T-helper 2 cell treated with Interferon-gamma antibody and Interleukin-4, amounts not matched to agents 100 ng/mL and 5 ng/mL, for 36 hours (primary cell): Measurements from ENCODE around the gene WDR20. TPM values are rescaled to one million over a fixed set of nuclear protein-coding genes. Genes with fewer than 3 reads are reported as not detected.

ENCODE experiments used
- intact Hi-C: fragments of 100-400 bp; cut with micrococcal nuclease; formaldehyde crosslinking; loops from one replicate; pipeline ENCODE4 v1.15.1; 2023
- total RNA-seq: library from RNA; stranded (reverse); gene quantifications from 2 replicates; pipeline ENCODE4 v1.2.3, GENCODE V29; 2022

WDR20 gene
- total RNA-seq, 1 donor from 2014 or later: 36.0 TPM

DNA sequence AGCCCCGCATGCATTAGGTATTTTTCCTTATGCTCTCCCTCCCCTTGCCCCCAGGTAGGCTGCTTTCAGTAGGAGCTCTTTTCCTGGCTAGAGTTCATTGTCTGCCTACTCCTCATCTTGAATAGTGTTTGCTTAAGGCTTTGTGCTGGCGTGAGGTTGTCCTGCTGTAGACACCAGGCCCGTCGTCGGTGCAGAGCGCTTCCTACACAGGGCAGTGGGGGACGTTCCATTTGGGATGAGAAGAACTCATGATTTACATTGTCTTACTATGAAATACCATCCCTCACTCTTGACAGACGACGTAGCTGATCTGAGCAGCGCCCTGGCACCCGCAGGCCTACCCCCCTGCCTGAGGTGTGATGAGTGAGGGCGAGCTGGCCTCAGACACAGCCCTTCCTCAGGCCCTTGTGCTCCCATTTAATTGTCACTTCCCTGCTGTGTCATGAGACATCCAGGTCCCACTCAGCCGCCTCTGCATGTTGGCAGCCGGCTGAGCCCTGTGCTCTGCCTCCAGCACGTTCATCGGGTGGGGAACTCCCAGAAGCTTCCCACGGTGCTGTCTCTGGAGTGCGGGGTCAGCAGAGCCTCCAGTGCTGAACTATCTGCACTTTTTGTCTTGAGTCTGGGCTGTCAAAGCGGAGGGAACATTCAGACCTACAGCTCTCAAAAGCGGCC lies 76.0 kb downstream of the WDR20 start:
- intact Hi-C loops: no loop called here

DNA sequence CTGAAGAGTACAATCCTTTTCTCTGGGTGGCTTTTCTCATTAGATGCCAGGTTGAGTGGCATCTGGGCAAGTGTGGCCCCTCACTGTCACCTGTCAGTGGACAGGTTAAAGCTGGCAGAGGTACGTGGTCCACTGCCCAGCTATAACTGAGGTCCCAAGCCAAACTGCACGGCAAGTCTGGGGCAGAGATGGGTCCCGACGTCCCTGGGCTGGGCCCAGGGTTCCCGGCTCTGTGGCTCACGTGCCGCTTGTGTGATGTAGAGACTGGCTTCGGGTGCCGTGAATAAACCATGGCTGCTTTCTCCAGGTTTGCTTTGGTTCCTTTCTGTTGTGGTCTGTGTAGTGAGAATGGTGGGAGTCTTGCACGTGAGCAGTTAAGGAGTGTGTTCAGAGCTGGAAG lies 77.7 kb downstream of the WDR20 start:
- intact Hi-C loops: no loop called here

DNA sequence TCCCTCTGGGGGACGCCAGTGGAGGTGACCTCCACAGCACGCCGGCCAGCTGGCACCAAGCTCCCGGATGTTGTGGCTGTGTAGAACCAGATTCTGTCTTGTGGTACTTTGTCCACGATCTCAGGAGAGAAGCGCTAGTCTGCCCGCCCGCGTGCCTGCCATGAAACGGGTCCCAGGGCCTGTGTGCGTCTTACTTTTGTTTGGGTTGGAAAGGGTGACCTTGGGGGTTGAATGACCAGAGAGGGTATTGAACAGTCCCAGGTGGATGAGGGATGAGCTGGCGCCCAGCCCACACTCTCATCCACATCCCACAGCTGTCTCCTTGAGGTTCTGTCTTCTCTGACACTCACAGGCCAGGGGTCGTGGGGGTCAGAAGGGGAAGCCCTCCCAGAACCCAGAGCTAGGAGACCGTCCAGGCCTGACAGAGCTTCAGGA lies 78.3 kb downstream of the WDR20 start:
- intact Hi-C loops: no loop called here

DNA sequence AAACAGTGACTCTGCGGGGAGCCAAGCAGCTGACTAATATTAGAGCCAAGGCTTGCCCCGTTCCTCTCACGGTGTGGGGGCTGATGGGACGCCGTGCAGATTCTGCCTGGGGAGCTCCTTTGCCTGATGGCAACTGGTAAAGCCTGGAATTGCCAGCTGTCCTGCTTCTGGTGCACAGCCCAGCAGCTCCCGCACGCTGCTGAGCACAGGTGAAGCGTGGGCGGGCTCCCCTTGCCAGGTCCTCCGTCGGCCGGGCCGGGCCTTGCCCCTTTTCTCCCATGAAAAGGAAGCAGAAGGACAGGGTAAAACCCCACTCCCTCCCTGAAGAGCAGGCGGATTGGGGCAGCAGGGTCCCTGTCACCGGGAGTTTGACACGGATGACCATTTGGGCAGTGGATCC lies 79.0 kb downstream of the WDR20 start:
- intact Hi-C loops: no loop called here

DNA sequence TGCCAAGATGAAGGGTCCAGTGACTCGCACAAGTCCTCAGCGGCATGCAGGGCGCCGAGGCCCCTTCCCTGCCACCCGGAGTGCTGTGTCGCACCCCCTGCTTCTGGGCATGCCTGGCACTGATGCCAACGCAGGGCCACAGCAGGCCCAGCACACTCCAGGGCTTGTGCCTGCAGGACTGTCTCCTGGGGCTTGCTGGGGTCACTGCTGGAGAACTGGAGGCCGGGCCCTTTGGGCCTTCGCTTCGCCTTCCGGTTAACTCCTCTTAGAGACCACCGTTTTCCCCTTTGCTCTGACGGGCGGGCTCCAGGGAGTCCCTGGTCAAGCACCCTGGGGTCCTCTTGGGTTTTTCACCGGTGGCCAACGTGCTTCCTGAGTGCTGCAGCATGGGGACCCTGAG lies 79.6 kb downstream of the WDR20 start:
- intact Hi-C loops: no loop called here

DNA sequence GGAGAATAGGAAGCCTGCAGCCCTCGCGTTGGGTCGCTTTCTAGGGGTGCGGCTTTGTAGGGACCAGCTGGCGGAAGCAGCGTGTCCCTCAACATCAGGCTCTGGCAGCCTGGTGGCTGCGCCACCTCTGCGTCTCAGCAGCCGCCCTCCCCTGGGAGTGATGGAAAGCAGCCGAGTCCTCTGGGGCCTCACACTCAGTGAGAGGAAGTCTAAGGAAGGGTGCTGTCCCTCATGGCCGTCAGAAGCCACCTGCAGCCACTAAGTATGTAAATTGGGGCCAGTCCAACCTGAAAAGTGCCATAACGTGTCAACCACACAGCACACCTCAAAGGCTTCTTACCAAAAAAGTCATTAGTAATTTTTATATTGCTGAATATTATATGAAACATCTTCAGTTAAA lies 80.3 kb downstream of the WDR20 start:
- intact Hi-C loops: no loop called here

DNA sequence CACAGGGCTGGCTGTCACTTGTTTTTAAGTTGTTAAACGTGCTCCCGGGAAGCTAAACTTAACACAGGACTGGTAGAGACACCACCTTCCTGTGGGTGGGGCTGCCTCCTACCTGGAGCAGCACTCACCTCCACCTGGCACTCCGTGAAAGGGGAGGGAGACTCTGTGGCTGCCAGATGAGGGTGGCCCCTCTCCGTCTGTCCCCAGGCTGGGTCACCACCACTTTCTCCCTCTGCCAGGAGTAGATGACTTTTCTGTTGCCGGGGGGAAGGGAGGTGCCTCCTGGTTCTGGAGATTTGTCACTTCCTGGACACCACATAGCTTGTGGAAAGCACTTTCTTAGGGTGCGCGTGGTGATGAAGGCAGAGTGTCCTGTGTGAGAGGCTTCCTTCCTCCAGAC lies 81.3 kb downstream of the WDR20 start:
- intact Hi-C loops: no loop called here

DNA sequence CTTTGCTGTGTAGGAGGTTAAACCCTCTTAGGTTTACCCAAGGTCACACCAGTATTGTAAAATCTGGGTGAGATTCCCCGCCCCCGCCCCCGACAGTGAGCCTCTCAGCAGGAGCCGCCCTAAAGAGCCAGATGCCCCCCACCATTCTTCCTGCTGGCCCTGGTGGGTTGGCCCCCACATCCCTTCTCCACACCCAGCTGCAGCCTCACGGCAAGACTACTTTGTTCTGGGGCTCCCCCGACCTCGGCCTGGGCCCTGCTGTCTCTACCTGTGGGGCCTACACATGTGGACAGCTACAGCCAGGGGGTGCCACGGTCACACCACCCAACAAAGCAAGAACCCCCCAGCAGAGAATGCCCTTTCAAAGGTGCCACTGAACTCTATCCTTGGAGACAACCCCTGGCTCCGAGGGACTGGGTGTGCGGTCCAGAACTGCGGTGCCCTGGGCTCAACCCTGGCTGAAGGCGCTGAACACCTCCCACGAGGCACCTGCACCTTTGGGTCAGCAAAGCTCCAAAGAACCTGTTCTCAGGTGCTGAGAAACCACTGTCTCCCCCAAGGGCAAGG lies 82.4 kb downstream of the WDR20 start:
- intact Hi-C loops: no loop called here

DNA sequence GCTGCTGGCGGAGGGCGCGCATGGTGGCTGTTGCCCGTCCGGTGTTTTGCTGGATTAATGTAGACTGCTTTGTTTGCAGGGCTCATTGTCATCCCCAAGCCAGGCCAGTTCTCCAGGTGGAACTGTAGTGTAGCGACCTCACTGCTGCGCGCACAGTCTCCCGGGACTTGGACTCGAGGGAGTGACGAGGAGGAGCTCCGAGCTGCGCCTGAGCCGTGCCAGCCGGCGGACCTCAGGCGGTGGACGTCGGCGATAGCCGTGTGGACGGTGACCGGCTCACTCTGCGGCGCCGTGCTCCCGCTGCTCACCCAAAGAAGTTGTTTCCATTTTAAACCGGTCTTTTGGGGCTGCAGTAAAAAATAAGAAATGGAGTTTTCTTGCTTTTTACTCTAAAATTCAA lies 83.1 kb downstream of the WDR20 start:
- intact Hi-C loops: no loop called here

DNA sequence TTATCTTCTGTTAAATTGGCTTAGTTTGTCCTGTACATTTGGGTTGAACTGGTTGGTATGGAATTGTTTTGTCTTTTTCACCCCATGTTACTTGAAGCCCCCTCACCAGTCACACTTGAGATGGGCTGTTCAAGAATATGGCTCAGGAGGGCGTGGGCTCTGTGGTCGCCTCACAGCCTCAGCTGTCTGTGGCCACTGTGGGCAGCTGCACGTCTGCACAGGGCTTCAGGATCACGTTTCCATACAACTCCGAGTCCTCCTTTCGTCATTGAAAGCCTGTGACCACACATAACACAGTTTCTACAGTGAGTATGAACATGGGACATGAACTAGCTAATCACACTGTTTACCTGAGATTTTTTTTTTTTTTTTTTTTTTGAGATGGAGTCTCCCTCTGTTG lies 84.0 kb downstream of the WDR20 start:
- intact Hi-C loops: no loop called here

DNA sequence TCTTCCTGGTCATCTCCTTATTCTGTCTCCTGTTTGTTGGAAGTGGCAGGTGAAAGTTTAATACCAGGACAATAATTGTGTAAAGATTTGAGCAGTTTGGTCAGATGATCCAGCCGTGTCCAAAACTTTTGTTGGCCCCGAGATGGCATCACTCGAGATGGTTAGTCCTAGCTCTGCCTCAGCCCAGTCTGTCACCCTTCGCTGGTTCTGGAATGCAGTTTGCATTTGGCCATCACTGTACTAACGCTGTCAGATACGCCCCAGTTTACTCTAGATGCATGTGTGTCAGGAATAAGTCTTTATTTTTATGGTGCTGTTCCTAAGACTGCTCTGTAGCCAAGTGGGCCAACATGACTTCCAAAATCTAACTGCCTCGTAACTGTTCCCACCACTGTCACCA lies 85.7 kb downstream of the WDR20 start:
- intact Hi-C loops: no loop called here

DNA sequence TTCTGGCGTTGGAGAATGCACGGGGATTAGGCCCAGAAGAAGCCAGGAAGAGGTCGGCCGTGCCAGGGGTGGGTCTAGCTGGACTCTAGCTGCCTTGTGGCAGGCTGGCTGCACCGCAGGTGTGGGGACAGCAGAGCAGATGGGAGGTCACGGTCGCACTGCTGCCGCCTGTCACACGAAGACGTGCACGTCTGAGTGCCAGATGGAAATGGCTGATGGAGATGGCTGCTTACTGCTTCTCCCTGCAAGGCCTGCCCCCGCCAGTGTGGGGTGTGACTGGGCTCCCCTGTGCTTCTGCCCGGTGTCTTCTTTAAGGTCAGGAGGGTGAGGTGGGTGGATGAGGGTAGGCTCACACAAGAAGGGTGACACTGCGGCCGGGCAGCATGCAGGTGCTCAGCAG lies 86.2 kb downstream of the WDR20 start:
- intact Hi-C loops: no loop called here

DNA sequence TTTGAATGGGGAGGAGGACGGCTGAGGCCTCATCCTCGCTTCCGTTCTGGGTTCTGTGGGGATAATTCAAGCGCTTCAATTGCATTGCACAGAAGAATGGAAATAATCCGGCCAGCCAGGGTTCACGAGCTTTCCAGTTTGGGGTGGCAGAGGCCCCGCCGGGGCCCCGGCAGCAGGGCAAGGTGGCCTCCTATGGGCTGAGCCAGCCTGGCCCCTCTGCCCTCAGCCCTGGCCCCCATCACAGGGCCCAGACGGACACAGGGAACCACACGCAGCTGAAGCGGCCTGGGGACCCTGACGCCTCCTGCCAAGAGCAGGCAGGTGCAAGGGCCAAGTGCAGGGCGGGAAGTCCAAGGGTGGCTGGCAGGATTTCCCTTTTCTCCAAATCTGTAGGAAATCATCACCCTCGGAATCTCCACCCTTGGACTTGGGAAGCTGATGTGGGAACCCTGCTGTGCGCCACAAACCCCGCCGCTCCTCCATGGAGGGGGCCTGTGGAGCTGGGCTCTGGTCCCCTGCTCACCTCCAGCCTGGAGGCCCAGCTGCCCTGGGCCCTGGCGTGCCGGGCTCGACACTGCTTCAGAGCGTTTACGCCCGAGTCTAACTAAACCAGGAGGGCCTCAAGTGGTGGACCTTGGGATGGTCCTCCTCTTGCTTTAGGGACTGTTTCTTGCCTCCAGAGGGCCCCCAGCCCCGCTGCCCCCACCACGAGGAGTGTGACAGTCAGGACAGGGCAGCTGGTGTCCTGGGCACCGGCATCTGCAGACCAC lies 86.8 kb downstream of the WDR20 start:
- intact Hi-C loops: no loop called here

DNA sequence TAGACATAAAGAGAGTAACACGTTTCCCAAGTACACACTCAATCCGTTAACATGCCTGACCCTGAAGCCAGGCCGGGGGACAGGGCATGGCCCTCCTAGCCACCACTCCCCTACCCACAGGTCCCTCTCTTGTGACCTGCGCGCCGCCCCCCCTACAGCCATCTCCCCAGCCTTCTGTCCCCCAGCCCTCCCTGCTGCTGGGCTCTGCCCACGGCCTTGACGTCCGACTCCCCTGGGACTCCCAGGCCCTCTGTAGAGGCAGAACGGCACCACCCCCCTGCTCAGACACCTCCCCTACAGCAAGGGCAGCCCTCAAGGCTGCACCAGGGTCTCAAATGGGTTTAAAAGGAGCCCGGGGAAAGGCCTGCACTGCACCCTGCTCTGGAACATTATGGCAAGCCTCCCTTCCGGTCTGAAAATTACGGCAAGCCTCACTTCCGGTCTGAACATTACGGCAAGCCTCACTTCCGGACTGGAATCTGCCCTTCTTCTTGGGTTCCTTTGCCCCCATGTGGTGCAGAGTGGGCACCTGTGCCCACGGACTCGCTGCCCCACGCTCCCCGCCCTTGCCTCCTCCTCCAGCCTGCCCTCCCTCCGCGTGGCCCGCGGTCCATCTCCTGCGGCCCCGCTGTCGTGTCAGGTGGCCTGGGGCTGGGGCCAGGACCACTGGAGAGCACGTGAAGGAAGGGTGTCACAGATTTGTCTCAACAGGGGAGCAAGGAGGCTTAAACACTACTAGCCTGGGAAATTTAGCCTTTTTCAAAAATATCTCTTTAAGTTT lies 87.7 kb downstream of the WDR20 start:
- intact Hi-C loops: no loop called here

DNA sequence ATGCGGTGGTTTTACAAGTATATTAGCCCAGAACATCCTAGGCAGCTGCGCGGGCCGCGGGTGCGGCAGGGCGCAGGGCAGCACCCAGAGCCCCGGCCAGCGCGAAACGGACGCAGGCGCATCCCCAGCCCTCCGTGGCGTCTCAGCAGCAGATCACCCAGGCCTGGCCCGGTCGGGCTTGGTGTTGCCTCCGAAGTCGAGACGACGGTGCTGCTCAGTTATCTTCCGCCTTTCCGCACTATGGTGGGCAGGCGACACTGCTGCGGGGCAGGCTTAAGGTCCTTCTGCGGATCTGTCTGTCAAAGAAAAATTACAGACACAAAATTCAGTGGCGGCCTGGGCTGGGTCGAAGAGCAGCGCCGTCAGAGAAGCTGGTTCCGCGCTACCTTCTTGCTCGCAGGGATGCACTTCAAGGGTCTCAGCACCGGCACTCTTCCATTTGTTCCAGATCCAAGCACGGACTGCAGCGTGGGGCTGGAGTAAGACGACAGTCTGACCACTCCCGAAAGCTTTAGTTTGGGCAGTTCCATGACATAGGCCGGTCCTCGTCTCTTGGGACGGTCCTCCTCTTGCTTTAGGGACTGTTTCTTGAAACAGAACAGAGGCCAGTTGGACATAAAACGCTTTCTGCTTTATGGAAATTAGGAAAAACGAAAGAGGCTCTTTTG lies 89.5 kb downstream of the WDR20 start:
- intact Hi-C loops: no loop called here

DNA sequence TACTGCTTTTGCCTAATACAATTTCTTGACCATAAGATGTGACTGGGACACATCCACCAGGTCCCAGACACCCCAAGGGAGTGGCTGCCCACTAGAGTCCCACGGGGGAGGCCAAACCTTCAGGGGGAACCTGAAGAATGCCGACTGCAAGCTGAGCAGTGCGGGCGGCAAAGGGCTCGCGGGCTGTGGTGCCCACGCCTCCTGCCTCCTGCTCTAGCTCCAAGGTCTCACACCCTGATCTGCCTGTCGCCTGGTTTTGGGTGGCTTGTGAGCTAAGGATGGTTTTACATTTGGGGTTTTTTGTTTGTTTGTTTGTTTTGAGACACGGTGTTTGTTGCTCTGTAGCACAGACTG lies 90.0 kb downstream of the WDR20 start:
- intact Hi-C loops: no loop called here

DNA sequence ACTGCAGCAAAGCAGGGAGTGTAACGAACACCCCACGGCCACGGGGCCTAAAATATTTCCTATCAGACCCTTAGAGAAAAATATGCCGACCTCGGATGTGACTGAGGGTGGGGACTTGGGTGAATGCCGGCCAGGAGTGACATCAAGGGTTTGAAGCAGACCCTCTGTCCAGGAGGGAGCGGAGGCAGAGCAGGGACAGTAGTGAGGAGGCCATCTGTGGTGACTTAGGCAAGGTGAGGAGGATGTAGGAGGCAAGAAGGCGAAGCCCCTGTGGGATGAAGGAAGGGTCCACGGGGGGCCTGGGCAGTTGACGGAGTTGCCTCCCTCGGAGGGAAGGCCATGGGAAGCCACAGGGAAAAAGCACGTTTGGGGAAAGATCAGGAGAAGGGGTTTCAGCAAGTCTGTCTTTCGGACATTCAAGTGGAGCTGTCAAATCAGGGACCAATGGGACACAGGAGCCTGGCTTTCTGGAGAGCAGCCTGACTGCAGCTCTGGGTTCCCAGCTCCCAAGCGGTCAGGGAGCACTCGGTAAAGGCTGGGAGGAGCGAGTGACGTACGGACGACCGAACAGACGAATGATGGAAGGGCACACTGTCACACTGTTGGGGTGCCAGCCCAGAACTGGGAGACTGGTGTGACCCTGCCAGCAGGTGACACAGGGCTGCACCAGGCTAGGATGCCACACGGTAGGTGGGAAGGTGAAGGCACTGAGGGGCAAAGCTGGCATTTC lies 90.9 kb downstream of the WDR20 start:
- intact Hi-C loops: no loop called here

DNA sequence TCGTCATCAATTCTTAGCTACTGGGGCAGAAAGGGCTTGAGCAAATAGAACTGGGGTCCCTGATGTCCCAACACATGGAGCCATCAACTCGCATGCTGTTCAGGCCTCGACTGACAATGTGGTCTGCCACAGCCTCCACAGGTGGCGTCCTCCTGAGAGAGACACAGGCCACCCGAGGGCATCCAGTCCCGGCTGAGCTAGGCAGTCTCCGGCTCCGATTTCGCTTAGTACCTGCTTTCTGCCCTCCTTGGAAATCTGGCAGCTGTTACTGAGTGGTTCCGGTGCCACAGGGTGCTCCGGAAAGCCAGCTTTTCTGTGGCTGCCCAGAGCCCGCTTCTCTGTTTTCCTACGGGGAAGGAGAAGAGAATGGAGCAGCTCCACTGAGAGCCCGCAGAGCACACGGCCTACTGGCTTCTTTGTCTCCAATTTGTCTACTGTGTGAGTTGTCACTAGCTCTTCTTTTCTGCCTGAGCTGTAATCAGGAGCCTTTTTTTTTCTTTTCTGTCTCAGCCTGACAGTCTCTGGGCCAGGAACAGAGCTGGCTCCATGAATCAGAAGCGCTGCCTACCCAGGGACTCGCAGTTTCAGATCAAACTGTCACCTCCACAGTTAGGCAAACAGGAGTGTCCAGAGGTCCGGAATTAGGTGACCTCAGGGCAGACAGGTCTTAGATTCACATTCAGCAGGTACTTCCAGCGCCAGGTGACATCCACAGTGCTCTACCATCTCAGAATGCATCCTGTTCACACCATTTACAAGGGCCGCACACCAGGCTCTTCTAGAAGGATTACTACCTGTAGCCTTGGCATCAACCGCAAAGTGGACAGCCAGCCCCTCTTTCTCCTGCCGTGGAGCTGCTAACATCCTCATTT lies 92.0 kb downstream of the WDR20 start:
- intact Hi-C loops: no loop called here

DNA sequence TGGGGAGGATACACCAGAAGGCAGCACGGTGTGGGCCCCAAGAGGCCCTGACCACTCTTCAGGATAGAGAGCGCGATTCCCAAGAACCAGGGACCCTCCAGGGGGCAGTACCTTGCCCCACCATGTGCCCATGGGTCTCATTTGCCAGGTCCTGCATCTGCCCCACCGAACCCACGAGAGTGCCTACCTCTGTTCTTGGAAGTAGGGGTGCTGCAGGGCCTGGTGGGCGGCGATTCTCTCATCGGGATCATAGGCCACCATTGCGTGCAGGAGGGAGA lies 92.6 kb downstream of the WDR20 start:
- intact Hi-C loops: no loop called here

DNA sequence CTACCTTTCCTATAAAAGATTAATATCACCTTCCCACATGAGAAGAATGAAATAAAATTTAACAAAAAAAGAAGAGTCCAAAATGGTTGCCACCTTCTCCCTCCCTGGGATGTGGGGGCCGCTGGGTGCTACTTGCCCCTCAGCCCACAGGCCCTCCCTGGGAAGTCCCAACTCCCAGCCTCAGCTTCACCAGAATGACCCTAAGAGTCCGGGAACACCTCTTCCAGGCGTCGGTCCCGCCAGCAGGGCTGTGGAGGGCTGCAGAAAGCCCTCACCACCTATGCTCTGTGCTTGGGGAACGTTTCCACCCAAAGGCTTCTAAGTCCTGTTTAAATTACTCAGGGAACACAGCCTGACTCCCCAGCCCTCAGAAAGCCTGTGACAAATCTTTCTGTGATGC lies 93.4 kb downstream of the WDR20 start:
- intact Hi-C loops: no loop called here
